Inflammatory macrophage treated with lipopolysaccharide for 4 hours (primary cell): ENCODE measurements around the gene DAPP1.
"Not testable (repeated sequence)": the region's sequence is repeated elsewhere in the genome, so short reads cannot be mapped to it uniquely, and the experiment has no call there.

ENCODE experiments used
- DNase-seq: peaks from one replicate; pipeline ENCODE4 v3.0.0-alpha.2; 2020

Gene DAPP1, protein sequence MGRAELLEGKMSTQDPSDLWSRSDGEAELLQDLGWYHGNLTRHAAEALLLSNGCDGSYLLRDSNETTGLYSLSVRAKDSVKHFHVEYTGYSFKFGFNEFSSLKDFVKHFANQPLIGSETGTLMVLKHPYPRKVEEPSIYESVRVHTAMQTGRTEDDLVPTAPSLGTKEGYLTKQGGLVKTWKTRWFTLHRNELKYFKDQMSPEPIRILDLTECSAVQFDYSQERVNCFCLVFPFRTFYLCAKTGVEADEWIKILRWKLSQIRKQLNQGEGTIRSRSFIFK

DNA sequence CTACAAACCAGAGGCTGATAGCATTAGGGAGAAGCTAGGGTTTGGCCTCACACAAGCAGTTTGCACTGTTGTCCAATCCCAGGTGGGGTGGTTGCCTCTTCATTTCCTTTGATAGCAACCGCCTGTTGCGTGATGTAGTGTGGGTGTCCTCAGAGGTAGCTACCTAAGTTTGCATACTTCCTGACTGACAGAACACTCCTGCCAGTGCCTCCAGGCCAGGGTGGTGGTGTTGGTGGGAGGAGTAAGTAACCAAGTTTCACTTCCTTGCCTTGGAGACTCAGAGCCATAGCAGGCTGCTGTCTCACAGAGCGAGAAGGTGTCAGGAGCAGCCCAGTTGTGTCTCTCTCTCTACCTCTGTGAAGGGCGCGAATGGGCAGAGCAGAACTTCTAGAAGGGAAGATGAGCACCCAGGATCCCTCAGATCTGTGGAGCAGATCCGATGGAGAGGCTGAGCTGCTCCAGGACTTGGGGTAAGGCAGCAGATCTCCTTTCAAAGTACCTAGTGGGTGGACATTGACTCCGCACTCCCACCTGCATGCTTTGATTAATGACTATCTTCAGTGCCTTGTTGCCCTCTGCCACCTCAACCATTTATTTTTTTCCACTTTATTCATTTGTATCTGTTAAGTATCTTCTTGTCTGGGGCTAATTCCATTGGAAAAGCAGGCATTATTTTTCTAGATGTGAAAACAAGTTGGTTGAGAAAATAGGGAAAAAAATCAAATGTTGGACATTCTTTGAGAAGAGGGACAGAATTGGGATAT lies at the start of gene DAPP1:
TSS of gene DAPP1 (plus strand) at position 283 of the 764 bp plus-strand sequence. CDS start at position 370, 87 bp downstream.
- DNase-seq = peak; percentile 84

DNA sequence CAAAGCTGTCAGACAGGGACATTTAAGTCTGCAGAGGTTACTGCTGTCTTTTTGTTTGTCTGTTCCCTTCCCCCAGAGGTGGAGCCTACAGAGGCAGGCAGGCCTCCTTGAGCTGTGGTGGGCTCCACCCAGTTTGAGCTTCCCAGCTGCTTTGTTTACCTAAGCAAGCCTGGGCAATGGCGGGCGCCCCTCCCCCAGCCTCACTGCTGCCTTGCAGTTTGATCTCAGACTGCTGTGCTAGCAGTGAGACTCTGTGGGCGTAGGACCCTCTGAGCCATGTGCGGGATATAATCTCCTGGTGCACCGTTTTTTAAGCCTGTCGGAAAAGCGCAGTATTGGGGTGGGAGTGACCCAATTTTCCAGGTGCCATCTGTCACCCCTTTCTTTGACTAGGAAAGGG lies 45.8 kb upstream of the DAPP1 start:
- not testable (repeated sequence) for DNase-seq

DNA sequence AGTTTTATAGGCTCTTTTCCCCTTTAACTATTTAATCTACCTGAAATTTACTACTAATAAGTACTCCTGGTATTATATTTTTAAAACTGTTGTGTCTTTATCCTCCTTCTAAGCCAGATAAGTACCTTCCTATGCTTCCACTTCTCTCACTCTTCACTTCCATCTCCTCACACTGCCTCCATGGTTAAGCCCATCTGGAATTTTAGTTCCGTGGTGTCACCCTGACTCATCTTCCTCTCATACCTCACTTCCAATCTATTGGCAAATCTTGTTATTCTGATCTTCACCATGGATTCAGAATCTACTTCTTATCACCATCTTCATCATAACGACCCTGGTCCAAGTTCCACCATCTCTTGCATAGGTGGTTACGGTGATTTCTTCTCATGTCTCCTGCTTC lies 32.7 kb upstream of the DAPP1 start:
- DNase-seq = no peak

DNA sequence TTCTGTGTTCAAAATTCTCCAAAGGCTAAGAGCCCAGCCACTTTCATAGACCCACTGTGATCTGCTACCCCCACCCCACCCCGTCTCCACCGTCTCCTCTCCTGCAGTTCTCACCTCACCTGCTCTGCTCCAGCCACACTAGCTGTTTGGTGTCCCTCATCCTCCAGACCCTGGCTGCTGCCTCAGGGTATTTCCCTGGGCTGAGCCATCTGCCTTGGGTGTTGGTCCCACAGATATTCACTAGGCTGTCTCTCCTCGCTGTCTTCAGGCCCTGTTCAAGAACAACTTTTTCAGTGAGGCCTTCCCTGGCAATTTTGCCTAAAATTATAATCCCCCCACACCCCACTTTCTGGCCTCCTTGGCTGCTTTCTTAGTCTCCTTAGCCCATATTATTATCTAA lies 31.8 kb upstream of the DAPP1 start:
- no peak for DNase-seq

DNA sequence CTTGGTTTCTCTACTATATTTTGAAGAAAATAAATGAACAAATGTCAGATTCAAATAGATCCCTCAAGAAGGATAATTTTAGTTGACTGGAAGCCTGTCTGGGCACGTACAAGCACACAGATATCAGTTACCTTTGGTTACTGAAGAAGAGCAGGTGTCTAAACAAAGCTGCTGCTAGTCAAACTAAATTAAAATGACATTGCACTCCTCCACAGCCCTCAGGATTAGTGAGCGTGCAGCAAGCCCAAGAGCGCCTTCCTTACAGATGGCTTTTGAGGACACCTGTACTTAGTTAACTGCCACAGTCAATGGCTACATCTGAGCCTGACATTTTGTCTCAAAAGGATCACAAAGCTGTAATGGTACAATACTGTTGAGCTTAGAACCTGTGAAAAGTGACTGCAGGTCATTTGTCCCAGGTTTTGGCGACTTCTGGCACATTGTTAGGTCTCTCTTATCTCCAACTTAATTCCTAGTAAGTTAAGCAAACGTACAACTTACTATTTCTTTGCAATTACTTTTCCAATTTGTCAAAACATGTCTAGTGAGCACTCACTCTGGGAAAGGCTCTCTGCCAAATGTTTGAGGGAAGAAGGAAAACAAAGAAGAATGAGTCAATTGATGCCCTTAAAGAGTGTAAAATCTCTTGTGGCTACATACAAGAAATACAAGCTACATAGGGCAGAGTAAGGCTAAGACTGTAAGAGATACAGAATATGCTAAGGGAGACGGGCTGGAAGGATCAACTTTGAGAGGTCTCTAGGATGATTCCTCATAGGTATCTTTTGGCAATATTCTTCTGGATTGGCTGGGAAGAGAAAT lies 25.6 kb upstream of the DAPP1 start:
- no peak for DNase-seq

DNA sequence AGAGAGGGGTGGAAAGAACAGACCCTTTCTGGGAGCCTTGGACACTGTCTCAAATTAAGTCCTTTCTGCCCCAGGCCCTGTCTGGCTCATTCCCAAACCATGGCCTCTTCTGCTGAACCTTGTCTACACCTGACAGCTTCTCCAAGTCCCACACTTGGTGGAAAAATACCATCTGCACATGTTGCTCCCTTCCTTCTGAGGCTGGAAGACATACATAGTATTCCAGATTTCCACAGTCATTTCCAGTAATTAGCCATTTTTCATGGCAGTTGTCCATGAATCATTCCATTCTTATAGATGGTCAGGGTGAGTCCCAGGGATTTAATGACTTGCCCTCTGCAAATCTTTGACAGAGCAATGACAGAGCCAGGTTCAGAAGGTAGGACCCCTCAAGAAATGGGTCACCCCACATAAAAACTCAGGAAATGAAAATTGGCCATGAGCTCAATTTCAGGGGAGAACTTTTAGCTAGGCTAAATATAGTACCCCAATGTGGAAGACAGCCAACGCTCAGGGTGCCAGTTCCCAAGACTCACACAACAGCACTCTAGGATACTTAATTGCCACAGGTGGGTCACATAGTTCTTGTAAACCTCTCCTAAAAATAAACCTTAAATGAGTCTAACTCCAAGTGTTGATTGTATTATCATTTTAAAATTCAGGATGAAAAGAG lies 16.2 kb upstream of the DAPP1 start:
- no peak for DNase-seq

DNA sequence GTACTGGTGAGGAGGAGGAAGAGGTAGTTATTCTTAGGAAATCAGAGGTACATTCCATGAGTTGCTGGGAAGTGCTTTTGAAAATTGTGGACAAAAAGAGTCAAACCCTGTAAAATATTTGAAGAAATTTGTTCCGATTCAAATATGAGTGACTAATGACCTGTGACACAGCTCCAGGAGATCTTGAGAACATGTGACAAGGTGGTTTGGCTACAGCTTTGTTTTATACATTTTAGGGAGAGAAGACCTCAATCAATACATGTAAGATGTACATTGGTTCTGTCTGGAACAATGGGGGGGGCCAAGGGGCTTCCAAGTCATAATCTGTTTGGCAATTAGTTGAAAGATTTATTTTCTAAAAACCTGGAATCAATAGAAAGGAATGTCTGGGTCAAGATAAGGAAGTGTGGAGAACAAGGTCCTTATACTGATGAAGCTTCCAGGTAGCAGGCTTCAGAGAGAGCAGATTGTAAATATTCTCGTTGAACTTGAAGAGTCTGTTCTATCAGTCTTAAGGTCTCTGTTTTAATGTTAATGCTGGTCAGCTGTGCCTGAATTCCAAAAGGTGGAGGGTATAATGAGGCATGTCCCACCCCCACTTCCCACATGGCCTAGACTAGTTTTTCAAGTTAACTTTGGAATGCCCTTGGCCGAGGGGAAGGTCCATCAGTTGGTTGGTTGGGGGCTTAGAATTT lies 15.5 kb upstream of the DAPP1 start:
- no peak for DNase-seq

DNA sequence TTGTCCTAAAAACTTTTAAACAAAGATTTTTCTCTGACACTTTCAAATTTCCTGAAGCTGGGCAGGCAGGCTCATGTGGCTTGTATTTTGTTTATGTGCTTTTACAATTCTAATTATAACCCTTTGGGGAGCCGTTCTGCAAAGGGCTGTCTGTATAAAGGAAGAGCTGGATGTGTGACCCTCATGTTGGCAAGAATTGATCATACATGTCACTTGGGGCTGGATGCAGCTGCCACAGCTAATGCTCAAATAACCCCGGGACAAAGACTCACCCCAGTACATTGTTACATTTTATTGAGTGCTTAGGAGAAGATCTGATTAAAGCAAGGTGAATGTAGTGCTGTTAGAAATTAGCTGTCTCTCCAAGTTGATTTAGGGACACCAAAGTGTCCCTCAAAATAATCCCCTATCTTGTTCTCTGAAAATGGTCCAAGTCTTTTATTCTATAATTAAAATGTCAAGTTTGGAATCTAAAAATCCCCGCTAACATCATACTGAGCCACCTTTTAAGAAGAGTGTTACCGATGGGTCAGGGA lies 13.0 kb upstream of the DAPP1 start:
- DNase-seq = no peak

DNA sequence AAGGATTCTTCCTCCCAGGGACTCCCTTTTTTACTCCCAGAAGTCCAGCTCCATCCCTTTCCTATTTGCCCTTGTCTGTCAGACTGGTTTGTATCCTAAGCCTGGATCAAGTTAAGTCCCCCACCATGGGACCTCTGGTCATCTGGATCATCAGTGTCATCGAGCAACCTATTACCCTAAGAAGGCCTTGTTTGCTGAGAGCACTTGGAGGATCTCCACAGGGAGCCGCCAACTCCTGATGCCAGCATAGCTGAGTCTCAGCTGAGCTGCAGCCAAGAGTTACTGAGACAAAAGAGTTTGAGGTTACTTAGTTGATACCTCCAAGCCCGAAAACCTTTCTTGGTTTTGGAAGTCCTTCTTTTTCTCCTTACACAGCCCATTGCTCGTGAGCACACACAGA lies 10.1 kb upstream of the DAPP1 start:
- DNase-seq = no peak

DNA sequence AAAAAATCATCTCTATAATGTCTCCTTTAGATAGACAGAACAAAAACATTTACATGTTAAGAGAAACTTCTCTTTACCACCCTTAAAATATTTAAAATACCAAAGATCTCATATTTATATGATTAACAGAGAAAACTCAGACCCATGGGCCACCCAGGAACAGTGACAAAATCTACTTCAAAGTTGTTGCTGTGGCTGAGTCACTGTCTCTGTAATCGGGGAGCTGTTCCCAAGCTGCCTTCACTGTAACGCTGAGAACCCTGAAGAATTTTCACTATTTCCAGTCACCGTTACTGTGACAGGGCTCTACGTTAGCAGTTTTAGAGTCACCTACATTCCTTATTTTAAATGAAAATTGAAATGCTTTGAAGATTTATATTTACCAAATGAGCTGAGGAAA lies 9.0 kb upstream of the DAPP1 start:
- DNase-seq = no peak

DNA sequence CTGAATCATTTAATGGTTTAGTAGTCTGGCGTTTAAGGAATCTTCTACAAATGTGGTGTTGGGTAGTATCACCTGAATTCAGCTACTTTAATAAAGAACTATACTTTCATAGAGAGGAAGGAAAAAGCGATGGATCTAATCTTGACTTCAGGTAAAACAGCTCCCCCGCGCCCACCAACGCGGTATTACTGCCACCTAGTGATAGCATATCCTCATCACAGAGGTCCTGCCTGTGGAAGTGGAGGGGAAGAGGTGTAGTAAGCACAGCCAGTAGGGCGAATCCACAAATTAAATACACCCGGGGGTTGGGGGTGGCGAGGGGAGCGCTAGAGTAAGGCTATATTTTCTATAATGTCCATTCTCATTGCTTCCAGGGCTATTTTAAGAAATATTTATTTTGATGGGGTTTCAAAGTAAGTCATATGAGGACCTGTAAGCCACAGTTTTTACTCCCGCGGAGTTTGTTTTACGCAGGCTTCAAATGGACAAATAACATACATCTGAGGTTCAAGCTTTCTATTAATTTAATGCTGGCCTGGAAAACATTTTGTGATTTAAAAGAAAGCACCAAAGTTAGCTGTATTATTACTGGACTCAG lies 8.3 kb upstream of the DAPP1 start:
- DNase-seq = peak; percentile 54

DNA sequence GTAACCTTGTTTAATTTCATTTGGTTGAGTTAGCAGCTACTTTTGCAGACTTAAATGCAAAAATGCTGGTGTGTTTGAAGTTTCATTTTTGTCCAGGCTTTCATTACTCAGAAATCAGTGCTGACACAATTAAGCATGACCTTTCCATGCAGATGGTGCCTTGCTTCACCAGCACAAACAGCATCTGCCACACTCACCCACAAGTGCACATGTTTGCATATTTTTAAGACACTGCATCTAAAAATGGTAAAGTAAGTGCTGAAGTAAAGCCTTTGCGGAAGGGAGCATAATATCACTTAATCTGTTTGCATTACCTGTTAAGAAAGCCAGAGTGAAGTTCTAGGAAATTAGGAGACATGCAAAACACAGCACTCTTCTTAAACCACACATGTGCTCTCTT lies 7.3 kb upstream of the DAPP1 start:
- DNase-seq = no peak

DNA sequence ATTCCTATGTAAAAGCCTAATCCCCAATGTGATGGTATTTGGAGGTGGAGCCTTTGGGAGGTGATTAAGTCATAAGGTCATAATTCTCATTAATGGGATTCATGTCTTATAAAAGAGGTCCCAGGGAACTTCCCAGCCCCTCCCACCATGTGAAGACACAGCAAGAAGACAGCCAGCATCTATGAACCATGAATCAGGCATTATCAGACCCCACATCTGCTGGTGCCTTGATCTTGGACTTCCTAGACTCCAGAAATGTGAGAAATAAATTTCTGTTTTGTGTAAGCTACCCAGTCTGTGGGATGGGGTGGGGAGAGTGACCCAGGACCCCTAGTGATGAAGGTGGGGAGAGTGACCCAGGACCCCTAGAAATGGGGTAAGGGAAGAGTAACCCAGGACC lies 6.1 kb upstream of the DAPP1 start:
- no peak for DNase-seq

DNA sequence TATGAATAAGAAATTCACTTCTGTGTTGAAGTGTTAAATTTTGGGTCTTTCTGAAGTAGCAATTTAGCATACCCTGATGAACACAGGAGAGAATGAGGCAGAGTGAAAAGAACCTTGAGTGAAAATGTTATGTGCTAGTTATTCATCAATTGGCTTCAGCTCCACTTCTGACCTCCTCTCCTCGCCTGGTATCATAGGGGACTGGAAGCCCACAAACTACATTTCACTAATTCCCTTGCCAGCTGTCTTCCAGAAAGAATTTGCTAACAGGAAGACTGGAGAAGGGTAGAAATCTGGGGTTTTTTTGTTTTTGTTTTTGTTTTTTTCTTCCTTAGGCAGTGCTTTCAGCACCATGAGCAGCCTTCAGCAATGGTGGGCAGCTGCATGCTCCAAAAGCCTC lies 5.5 kb upstream of the DAPP1 start:
- DNase-seq = no peak

DNA sequence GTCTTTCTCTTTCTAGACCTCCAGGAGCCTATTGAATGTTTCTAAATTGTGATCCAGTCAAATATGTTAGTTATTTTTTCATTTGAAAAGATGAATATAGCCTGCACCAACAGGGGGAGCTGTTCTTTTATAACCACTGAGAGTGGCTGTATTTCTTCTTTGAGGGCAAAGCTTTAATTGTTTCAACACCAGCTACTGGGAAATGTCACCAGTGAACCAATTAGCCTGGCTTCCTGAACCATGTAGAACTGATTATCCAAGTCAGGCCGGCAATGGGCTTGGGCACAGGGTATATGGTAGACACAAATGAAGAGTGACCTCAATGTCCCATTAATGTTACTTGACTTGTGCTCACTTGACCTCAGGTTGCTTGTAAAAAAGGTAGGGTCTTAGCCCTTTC lies 4.8 kb upstream of the DAPP1 start:
- peak; percentile 85 for DNase-seq

DNA sequence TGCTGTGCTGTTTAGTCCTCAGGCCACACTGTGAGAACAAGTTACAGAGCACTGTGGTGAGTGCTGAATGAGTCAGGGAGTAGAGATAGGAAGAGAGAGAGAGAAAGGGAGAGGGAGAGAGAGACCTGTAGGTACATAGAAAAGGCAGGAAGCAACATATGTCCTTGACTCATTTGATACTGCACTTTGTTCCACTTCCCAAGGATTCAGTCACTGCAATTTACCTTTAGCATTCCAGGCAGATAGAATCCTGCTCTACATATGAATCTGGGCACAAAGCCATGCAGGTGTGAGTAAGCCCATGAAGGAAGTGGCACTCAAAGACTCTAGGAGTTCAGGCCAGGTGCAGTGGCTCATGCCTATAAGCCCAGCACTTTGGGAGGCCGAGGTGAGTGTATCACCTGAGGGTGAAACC lies 1.0 kb upstream of the DAPP1 start:
- DNase-seq = peak; percentile 20

DNA sequence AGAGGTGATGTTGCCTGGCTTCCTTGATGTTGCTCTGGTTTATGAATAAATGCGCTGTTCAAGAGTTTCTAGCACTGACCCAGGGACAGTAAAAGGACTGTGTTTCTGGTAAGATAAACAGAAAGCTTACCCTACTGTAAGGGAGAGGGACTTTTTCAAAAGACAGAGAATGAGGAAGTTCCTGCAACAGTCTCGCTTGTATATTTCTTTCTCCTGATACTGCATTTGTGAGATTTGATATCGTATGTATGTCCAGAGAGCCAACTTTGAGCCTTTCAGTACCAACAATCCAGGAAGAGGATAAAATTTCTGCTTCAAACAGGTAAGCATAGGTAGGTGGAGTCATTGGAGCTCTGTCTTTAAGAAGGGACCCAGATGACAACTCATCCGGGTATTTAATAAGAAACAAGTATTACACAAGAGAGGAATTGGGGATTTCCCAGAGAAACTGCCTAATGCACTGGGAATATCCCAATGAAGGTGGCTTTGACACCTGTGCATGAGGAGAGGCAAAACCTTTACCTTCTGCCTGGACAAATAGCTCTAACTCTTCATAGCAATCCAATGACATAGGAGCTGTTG lies 773 bp downstream of the DAPP1 start:
- DNase-seq = peak; percentile 68

DNA sequence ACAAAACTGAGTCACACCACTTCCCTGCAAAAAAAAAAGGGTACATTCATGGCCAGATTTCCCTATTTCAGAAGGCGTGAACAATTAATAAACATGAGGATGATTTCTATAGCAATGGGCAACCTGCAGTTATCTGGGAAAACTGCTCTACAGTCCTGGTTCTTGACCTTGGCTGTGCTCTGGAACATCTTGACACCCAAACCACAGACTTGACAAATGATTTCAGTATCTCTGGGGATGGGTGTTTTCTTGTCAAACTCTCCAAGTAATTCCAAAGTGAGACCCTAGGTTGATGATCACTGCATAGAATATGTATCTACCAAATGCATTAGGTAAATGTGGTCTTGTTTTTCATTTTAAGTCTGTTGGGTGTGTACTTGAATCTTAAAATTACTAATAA lies 2.0 kb downstream of the DAPP1 start:
- no peak for DNase-seq

DNA sequence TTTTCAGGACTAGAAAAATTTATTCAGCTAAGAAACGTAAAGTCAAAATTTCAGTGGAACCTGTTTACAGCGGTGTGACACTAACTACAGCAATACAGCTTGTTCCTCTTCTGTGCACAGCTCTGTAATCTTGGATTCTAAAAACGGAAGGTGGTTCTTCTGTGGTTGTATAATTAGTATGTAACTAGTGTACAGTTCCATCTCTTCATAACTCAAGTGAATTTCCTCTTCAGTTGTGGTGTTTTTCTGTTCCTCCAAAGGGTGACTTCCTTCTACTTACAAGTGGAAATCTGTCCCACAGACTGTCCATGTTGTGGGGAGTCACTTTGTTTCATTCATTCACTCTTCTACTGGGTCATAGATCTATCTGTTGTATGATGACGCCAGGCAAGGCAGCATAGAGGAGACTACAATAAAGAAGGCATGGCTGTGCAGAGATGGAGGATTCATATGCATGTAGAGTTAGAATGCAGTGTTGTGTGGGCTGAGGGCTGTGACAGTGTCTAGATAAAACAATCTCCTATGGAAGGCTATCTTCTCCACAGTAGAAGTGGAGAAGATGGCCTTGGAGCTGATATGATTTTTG lies 5.4 kb downstream of the DAPP1 start:
- peak; percentile 75 for DNase-seq

DNA sequence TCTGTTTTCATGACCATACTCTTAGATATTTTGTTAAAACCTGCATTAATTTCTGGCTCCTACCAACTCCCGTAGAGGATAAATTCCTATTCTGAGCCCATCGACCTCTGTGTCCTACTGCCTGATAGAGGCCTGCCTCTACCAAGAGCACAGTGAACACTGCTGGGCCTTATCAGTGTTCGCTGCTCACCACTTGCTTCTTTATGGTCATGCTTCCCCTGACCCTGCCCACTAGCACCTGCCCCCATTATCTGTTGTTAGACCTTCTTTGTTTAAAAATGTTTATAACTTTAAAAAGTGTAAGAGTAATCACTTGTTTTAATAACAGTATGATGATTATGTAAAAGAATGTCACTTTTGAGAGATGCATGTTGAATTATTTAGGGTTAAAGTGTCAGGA lies 6.1 kb downstream of the DAPP1 start:
- no peak for DNase-seq

DNA sequence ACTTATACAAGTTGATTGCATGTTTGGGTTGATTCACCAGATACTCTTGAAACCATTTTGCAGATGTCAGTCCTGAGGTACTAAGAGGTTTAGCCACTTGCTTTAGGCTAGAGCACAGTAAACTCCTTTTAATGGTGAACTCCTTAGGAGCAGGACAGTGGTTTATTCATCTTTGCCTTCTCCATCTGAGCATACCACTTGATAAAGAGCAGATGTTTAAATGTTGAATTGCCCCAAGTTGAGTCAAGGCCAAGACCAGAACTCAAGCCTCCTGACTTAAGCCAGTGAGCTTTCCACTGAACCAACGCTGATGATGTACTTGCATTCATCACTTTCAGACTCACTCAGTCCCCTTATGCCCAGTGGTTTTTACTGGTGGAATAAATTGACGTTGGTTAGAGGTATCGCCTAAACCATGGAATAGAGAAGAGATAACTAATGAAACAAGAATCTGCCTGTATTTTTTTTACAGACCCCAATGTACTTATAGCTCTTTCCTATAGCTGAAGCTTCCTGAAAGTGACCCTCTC lies 7.5 kb downstream of the DAPP1 start:
- DNase-seq = no peak
